GM12872 (cell line): ENCODE results near the gene SORL1.

Experiments
- TF ChIP-seq, protein P1 (sequence below): IDR thresholded peaks from 3 replicates; pipeline ENCODE4 v1.5.1; 2011; ENCODE audit warnings: low read depth, mild to moderate bottlenecking, low read length, moderate library complexity; ENCODE audit not compliant: insufficient read depth

Gene SORL1

DNA sequence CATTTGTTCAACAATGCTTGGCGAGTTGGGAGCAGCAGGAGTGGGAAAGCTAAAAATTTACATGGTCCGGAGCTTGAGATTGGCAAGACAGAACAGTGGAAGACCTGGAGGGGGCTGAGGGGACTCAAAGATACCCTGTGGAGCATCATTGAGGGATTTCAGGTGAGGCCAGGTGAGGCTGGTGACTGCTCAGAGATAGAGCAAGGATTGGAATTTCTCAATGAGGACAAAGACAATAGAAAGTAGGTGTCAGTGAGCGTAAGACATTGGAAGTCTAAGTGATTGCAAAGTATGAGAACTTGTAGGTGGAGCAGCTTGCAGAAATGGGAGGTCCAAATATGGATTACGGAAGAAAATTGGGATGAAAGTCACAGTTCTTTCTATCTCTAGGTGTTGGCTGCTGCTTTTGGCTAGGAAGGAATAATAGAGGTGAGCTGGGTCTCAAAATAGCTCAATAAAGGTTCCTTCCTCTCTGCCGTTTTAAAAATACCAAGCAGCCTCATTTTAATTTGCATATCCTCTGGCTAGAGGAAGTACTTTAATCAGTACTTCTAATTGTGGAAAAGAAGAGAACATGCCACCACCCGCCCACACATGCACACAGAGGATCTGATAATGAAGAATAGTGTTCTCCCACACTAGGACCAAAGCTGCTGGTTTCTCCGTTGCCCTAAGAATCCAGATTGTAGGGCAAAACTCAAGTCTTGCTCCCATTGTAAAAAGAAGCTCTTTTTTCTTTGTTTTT, 42.4 kb downstream of the SORL1 start:
- TF ChIP-seq, protein P1, sequence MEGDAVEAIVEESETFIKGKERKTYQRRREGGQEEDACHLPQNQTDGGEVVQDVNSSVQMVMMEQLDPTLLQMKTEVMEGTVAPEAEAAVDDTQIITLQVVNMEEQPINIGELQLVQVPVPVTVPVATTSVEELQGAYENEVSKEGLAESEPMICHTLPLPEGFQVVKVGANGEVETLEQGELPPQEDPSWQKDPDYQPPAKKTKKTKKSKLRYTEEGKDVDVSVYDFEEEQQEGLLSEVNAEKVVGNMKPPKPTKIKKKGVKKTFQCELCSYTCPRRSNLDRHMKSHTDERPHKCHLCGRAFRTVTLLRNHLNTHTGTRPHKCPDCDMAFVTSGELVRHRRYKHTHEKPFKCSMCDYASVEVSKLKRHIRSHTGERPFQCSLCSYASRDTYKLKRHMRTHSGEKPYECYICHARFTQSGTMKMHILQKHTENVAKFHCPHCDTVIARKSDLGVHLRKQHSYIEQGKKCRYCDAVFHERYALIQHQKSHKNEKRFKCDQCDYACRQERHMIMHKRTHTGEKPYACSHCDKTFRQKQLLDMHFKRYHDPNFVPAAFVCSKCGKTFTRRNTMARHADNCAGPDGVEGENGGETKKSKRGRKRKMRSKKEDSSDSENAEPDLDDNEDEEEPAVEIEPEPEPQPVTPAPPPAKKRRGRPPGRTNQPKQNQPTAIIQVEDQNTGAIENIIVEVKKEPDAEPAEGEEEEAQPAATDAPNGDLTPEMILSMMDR = no peak

DNA sequence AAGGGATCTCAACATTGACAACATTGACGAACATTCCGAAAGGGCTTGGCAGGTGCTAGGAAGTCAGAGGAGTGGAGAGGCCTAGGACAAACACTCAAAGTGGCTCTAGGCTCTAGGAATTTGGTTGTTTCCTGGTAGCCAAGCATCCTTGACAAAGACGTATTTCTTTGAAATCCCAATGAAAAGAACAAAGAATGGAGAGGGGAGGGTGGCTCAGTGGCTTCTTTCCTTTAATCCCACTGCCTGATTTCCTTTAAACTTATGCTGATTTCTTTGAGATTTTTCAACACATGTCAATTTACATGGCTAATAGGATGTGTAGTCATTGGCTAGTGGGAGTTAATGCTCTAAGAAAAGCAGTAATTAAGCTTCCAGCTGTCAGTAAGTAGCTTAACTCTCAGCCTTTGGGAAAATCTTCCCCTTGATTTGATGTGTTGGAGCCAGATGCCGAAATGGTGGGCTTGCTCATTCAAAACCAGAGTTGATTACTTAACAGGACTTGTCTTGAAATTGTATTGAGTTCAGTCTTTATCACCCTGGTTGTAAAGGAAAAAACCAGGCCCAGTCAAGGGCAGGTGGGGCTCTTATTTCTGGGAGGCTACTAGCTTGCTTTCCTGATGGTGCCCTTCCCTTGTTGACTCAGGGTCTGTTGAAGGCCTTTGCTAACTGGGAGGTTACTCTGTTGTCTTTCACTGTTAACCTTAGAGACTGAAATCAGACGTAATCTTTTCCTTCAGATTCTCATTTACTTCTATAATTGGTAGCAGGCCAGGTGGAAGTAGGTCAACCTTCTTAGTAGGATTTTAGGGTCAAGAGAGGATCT, 45.3 kb downstream of the SORL1 start:
- TF ChIP-seq, protein P1 = no peak

DNA sequence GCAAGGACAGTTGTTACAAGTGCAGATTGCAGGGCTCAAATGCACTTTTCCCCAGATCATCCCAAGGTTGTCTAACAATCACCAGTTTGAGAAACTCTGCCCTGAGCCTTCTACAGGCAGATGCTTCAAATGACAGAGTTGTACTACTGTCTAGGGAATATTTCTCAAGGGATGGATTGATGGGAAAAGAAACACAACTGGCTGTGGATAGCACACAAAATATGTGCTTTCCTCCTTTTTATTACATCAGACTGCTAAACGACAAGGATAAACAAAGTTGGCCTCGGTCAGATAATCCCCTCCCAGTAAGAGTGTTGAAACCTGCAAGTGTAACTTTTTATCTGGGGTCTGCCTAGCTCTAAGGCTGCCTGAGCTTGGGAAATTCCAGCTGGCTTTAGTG, 47.3 kb downstream of the SORL1 start:
- TF ChIP-seq, protein P1 = no peak

DNA sequence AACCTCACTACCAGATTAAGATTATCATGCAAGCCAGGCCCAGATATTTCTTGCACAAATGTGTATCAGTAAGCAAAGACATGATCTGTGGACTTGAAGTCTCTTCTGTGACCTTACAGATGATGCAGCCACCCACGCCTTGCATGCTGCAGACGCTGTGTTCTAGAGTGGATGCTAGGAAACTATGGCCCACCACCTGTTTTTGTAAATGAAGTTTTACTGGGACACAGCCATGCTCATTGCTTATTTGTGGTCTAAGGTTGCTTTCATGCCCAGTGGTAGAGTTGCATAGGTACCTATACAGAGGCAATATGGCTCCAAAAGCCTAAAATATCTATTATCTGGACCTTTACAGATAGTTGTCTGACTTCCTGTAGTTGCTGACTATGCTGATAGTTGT, 48.2 kb downstream of the SORL1 start:
- TF ChIP-seq, protein P1 = no peak

DNA sequence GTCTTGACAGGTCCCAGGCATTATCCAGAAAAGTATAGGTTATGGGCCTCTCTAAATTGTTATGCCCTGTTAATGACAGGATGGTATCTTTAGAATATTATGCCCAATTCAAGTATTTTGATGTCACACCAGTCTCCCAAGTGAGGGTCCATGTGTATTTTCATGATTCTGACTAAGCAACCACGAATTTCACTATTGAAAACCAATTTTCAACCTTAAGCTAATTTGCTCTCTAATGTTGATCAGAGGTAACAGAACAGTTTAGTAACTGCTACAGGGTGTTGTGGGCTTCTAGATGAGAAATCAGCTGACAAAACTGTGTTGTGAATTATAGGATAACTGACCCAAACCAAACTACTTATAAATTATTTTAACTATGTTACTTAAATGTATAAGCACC, 48.6 kb downstream of the SORL1 start:
- TF ChIP-seq, protein P1 = no peak

DNA sequence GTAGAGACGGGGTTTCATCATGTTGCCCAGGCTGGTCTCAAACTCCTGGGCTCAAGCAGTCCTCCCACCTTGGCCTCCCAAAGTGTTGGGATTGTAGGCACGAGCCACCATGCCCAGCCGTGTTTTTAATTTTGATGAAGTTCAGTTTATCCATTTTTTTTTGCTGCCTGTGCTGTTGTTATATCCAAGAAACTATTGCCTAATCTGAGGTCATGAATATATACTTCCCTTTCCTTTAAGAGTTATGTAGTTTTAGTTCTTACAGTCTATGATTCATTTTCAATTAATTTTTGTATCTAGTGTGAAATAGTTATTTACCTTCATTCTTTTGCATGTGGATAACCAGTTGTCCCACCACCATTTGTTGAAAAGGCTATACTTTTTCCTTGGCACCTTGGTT, 50.9 kb downstream of the SORL1 start:
- TF ChIP-seq, protein P1 = no peak

DNA sequence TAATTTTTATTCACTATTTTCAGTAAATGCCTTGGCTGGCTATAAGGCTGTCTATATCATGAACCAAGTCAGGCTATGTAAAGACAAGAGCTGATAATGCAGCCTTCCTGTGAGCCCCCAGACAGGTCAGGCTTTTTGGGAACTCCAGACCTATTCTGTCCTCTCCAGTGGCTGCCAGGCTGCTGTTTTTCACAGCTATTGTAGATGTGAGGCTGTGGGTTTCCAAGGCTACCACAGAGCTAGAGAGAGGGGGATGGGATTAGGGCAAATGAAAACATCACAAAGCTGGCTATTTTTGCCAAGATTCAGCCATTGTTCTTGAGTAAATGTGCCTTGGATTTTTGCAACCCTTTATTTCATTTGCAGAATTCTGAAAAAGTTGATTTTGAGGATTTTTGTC, 56.3 kb downstream of the SORL1 start:
- TF ChIP-seq, protein P1 = no peak
